ENCODE measurements around the gene PLAAT2.

Gene PLAAT2

DNA sequence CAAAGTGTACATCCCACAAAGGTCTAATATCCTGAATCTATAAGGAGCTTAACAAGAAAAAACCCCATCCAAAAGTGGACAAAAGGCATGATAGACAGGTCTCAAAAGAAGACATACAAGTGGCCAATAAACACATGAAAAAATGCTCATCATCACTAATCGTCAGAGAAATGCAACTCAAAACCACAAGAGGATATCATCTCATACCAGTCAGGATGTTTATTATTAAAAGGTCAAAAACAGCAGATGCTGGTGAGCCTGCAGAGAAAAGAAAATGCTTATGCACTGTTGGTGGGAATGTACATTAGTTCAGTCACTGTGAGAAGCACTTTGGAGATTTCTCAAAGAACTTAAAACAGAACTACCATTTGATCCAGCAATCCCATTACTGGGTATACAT, 44.6 kb downstream of the PLAAT2 start:
- DNase-seq (ENCODE audit: low read depth in 2 of 2) = no peak

DNA sequence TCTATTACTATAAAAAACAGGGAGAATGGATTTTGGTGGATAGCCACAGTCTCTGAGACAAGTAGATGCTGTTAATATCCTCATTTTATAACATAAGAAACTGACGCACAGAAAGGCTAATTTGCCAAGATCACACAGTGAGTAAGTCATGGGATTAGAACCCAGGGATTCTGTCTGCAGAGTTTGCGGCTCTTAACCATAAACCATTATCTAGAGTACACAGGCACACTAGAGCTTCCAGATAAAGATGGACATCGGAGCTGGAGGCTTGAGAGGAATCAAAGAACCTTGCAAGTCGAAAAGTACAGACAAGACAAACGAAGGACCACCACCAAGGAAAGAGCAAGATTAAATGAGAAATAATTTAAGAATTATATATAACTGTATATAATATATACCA, 46.0 kb downstream of the PLAAT2 start:
- DNase-seq (ENCODE audit: low read depth in 2 of 2) = no peak

DNA sequence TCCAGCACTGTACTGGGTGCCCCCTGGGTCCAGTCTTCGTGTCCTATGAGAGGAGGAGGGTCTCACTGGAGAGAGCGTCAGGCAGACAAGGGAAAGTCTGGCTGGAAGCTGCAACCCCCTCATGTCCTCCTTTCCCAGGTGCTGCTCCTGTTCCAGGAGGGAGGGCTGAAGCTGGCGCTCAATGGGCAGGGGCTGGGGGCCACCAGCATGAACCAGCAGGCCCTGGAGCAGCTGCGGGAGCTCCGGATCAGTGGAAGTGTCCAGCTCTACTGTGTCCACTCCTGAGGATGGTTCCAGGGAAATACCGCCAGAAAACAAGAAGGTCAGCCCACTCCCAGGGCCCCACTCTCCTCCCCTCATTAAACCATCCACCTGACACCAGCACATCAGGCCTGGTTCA, 47.1 kb downstream of the PLAAT2 start:
- DNase-seq (ENCODE audit: low read depth in 2 of 2) = no peak

DNA sequence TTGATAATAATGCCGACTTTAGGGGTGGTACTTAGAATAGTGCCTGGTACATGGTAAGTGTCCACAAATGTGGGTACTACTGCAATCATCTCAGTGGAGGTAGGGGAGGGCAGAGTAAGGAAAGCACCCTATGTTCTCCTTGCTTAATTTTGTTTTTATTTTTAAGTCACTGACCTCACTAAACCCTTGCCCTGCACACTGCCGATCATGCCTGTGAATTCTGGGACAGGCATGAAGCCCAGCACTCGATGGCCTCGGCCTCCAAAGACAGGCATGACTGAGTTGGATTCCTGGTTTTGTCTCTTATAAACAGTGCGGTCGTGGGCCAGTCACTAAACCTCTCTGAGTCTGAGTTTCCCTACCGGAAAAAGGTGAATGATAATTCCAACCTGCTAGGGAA, 50.4 kb downstream of the PLAAT2 start:
- no peak for DNase-seq (ENCODE audit: low read depth in 2 of 2)

DNA sequence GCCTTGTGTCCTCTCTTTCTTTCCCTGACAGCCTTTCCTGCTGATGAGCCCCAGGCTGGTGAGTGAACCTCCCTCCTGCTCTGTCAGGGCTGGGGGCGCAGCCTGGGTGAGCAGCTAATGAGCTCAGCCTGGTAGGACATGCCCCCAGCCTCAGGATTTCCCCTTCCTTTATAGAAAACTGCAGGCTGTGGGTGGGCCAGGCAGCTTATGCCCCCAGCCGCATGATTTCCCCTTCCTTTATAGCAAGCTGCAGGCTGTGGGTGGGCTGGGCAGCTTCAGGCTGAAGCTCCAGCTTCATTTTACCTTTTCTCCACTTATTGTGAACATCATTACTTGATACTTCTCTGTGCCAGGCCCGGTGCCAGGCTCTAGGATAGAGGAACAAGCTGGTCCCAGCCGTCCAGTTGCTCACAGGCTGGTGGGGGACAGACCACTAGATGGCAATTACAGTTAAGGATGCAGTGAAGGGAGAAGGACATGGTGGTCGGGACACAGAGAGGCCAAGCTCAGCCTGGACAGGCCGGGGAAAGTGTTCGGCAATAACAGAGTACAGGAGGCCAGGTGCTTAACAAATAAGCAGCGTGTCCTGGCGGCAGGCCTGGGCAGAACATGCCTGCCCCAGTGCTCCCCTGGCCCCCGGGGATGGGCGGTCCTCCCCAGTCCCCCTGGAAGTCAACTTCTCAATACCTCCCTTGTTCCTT, 52.0 kb downstream of the PLAAT2 start:
- no peak for DNase-seq (ENCODE audit: low read depth in 2 of 2)

DNA sequence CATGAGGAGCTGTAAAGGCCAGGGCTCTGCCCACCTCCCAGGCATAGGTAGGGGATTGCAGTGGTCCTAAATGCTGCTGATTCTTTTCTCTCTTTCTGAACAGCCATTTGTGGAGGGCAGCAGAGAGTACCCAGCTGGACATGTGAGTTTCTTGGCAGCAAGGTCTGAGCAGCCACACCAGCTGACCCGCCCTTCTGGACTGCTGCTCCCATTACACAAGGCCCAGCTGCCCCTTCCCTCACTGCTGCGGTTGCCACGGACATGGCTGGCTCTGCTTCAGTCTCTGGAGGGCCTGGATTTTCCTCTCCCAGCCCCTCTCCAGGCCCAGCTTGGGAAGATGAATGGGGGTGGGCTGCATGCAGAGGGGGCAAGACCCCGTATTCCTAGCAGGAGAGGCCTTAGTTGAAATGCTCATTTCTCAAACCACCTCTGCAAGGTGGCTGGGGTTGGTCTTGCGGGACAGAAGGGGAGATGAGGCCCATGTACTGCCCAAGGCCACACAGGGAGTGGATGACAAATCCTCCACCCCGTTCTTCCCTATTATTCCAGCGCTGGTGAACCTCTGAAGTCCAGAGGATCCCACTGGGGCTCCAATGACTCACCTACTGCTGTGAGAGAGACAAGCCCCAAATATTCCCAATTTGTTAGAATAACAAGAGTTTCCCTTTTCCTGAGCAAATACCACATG, 52.7 kb downstream of the PLAAT2 start:
- DNase-seq (ENCODE audit: low read depth in 2 of 2) = no peak

DNA sequence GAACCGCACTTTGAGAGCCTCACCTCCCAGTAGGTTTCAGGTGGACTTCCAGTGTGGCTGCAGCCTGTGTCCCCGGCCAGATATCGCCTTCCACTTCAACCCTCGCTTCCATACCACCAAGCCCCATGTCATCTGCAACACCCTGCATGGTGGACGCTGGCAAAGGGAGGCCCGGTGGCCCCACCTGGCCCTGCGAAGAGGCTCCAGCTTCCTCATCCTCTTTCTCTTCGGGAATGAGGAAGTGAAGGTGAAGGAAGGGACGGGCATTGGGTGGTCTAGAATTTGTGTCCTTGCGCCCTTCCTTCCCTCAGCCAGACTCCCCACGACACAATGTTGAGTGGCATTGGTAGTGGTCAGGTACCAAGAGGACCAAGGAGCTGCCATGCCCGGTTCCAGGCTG, 54.4 kb downstream of the PLAAT2 start:
- no peak for DNase-seq (ENCODE audit: low read depth in 2 of 2)

DNA sequence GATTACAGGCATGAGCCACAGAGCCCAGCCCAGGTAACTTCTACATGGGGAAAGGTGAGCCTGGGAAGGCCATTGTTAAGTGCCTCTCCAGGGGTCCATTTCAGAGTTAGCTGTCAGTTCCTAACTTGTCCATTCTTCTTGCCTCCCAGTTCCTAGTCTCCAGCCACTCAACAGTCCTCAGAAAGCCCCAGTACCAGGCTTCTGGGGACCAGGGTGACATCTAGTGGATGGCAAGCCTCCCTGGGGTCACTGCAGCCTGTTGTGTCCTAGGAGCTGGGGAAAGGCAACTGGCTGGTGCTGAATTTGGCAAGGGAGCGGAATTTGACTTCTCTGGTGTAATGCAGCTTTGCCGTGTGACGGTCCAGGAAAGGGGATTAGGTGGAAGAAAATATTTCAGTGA, 55.2 kb downstream of the PLAAT2 start:
- DNase-seq (ENCODE audit: low read depth in 2 of 2) = no peak

DNA sequence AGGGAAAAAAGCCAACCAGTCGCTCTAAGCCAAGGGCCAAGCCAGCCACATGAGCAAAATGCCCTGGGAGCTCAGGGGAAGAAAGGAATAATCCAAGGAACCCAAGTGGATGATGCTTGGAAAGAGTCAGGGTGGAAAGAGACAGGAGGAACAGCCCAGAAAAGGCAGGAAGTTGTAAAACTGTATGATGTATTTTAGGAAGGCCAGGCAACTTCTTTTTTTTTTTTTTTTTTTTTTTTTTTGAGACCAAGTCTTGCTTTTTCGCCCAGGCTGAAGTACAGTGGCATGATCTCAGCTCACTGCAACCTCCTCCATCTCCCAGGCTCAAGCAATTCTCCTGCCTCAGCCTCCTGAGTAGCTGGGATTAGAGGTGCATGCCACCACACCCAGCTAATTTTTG, 55.7 kb downstream of the PLAAT2 start:
- DNase-seq (ENCODE audit: low read depth in 2 of 2) = no peak

DNA sequence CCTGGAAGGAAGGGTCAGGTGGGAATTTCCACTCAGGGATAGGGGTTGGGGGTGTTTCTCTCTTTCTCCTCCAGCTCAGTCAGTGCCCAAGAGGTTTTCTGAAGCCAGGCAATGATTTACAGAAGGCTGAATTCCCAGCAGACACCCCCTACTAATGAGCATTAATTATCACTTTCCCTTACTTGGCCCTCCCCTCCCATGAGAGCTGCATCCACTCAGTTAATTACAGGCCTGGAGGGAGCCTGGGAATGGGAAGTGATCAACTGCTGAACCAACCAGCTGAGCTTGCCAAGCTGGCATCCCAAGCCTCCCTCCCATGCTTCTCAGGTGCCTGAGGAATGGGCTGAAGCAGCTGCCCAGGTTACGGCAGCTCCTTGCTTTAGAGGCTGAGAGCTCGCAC, 56.3 kb downstream of the PLAAT2 start:
- DNase-seq (ENCODE audit: low read depth in 2 of 2) = no peak

DNA sequence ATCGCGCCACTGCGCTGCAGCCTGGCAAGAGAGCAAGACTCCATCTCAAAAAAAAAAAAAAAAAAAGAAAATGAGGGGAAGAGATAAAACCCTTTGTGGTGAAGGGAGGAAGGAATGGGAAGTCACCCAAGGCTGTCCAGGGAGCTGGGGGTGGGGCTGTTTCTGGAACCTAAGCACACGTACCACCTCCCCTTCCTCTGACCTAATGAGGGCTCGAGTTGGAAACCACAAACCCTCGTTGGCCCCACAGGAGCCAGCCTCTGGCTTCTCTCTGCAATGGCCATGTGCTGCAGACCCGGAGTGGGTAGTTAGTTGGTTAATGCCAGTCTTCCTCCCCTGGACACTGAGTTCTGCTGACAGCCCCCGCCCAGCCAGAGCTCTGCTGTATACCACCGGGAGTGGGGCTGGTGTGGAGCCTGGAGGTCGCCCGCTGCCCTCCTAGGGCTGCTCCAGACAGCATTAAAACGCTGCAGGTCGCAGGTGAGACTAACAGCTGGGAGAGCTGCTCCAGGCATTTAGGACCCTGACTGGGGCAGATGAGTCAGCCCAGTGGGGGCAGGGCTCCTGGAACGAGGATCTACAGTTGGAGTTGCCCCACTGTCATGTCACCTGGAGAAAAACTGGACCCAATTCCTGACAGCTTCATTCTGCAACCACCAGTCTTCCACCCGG, 57.2 kb downstream of the PLAAT2 start, which contains the start of gene LGALS12:
Gene LGALS12, plus strand, starts transcription at position 228 of the 672 bp plus-strand sequence. Its CDS starts 375 bp downstream, at position 603.
- DNase-seq (ENCODE audit: low read depth in 2 of 2) = no peak

DNA sequence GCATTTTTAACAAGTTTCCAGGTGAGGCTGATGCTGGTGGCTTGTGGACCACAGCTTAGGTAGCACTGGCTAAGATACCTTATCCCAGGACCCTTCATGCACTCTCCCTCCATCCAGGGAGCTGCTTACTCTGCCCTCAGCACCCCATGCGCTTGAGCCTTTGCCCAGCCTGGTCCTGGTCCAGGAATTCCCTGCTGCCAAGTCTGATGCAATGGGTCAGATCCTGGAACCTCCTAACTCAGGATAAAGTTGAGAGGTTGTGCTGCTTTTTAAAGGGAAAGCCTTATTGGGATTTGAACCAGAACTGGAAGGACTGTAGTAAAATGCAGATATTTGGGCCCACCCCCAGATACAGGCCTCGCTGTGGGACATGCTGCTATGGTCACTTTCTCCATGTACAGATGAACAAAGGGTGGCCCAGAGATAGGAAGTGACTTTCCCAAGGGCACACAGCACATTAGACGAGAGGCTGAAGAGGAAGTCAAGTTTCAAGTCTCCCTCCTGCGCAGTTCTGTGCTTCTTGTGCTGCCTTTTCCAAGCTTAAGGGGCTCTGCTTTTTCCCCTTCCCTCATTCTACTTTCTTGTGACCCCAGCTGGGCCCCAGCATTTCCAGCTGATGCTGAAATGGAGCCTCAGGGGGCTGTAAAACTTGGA, 58.1 kb downstream of the PLAAT2 start:
- no peak for DNase-seq (ENCODE audit: low read depth in 2 of 2)

DNA sequence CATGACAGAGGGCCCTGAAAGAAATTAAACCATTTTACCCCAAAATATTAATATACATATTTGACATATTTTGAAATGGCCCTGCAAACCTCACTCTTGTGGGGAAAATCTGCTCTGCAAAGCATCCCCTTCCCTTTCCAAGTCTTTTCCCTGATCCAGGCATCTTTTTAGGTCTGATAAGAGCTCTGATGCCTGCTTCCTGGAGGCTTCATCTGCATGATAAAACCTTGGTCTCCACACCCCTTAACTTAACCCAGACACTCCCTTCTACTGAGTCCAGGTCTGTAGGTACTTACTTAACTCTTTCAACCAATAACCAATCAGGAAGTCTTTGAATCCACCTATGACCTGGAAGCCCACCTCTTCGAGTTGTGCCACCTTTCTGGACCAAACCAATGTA, 59.1 kb downstream of the PLAAT2 start:
- no peak for DNase-seq (ENCODE audit: low read depth in 2 of 2)

DNA sequence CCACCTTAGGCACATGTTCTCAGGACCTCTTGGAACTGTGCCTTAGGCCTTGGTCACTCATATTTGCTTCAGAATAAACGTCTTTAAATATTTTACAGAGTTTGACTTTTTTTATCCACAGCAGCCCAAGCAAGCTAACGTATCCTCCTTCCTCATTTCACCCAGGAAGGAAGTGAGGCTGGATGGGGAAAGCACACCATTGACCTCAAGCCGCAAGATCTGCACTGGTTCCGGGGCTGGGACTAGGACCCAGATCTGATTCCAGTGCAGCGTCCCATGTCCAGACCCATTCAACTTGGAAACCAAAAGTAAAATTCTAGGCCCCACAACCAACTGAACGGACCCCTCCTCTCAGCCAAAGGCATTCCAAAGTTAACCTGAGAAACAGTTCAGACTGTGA, 59.7 kb downstream of the PLAAT2 start:
- no peak for DNase-seq (ENCODE audit: low read depth in 2 of 2)

Measured in stimulated activated CD4-positive, alpha-beta T cell treated with anti-CD3 and anti-CD28 coated beads, Interleukin-1b, Interleukin-23, amount 100 ng/mL, for 1 hour (primary cell).